Endometrium (tissue), 2 donors: ENCODE data around the gene DMD.
"Not testable (repeated sequence)": the region's sequence is repeated elsewhere in the genome, so short reads cannot be mapped to it uniquely, and the experiment has no call there.

Experiments
- FAIRE-seq: peaks from 2 replicates; lab custom pipeline; 2012; peaks lifted over from hg19 to GRCh38; lab: Jason Lieb, UNC
- donor health status: control.
- donor health status: control.

DMD gene

GRCh38 chrX:31521941-31522340 is 1689.4 kb downstream of the DMD start:
- no peak for FAIRE-seq

- FAIRE-seq, result no peak
Observed at GRCh38 chrX:31516527-31516926, 1694.8 kb downstream of the DMD start.

DNA sequence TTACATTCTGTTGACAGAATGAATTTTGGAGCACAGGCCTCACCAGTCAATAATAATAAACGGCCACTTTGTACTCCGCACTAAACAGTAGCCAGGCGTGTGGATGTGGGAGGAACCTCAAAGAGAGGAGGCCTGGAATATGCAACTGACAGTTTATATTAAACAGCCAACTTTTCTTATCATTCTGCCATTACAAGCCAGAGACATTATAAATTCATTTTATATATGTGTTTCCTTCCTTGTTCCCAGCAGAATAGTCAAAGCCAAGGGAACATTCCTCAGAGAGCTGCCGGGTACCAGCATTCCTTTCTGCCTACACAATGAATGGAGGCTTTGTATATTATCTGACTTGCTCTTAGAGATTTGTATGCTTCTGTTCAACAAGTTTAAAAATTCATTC is 1703.0 kb downstream of the DMD start:
- no peak for FAIRE-seq

DNA sequence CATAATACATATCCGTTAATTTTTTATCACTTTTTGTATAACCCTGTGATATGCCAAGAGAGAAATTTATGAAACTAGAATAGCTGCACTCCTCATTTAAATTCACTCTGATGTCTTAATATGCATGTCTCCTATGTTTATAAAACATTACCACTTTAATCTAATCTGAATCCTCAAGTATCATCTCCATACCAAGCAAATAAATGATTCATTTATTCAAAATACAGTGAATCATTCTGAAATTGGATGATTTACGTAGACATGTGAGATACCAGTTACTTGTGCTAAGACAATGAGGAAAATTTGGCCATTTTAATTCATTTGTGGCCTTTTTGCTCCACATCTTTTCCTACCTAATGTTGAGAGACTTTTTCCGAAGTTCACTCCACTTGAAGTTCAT is 1704.4 kb downstream of the DMD start:
- FAIRE-seq, result no peak

GRCh38 chrX:31506360-31506759 is 1705.0 kb downstream of the DMD start:
- FAIRE-seq, result no peak

DNA sequence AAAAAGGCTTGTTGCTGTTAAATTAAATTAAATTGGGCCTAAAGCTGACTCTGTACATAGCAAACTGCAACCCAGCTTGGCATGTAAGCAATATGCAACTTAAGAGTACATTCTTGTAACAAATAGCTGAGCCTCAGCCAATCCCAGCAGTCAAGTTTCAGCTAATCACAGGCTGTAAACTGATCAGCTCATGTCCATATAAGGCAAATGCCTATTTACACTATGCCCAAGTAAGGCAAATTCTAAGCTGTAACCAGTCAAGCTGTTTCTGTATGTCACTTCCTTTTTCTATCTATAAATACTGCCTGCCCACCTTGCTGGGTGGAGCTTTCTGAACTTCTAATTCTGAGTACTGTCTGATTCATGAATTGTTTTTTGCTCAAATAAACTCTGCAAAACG is 1710.4 kb downstream of the DMD start:
- FAIRE-seq, result no peak

- FAIRE-seq, result no peak
Observed at GRCh38 chrX:31499109-31499508, 1712.2 kb downstream of the DMD start.

- no peak for FAIRE-seq
Observed at GRCh38 chrX:31497086-31497485, 1714.3 kb downstream of the DMD start.

DNA sequence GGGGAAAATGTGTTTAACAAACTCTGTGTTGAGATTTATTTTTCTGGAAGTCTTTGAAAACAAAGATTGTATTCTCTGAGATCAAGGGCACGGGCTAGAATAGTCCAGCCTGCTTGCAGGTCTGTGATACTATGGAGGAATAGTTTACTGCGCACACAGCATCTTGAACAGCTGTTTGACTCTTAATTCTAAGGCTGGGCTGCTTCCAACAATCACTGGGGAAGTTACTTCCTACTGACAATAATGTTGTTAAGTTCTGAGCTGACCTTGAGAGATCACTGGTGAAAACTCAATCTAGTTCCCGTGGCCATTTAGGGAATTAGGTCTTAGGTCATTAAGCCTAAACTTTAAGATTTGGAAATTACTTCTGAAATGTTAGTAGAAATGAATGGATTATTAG is 1723.4 kb downstream of the DMD start:
- FAIRE-seq, result no peak

DNA sequence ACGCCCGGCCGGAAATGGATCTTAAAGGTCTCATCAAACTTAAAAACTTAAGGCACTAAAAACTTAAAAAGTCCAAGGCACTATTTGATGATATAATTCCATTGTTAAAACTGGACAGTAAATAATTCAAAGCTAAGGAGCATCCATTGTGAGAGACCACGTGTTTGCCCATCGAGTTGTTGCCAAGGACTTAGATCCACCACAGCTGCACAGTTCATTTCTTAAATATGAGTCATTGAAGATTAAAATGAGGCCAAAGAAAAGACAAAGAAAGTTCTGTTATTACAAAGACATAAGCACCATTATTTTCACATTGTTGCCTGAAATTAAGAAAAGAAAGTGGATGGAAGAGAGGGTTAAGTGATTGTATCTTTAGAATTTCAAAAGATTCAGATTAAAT is 1728.0 kb downstream of the DMD start:
- no peak for FAIRE-seq

DNA sequence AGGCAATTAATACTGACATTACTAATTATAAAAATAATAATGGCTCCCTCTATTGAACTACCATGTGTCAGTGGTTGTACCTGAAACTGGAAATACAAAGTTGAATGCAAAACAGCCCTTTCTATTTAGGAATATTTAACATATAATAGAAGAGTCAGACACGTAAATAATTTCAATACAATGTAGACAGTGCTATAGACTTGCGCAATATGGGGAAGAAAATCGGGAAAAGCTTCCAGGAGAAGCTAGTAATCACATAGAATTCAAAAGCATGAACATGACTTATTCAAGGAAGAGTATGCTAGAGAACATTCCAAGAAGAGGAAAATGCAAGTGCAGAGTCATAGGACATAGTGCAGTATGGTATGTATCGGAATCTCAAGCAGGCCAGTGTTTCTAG is 1730.7 kb downstream of the DMD start:
- FAIRE-seq, result no peak

GRCh38 chrX:31471229-31471628 is 1740.1 kb downstream of the DMD start:
- FAIRE-seq, result no peak

GRCh38 chrX:31470753-31471152 is 1740.6 kb downstream of the DMD start:
- FAIRE-seq, result not testable (repeated sequence)

- no peak for FAIRE-seq
Observed at GRCh38 chrX:31464306-31464915, 1746.9 kb downstream of the DMD start.

GRCh38 chrX:31461266-31461665 is 1750.1 kb downstream of the DMD start:
- FAIRE-seq, result no peak

DNA sequence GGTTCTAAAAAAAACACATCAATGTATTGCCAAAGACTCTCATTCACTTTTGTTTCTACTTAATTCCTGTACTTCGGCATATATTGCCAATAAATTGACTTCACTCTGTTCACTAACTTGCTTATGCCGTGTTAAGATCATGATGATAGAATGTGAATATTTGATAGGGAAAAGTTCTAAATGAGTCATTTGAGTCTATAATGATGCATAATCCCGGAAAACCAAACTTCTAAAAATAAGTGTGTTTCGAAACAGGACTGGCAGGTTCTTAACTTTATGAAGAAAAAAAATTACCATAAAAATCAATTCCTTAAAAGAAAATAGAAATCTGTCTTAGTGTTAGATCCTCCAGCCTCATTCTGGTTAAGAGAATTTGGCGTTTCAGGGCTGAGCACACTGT is 1752.0 kb downstream of the DMD start:
- no peak for FAIRE-seq

GRCh38 chrX:31449965-31450364 is 1761.4 kb downstream of the DMD start:
- no peak for FAIRE-seq

DNA sequence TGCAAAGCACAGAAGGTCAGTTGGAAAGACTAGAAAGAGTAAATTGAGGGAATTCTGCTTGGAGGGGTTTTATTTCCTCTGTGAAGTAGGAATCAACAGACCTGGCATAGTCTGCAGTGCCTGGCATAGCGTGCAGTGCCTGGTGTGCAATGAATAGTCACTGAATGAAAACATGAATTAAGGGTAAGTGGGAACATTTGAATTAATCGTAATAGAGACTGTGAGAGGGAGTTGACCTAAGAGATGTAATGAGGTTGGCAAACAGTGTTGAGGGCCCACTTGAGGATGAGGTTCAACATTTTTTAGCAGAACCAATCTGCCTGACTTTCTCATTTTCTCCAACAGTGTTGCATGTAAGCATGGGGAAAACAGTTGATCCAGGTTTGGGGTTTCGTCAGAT is 1762.3 kb downstream of the DMD start:
- no peak for FAIRE-seq

DNA sequence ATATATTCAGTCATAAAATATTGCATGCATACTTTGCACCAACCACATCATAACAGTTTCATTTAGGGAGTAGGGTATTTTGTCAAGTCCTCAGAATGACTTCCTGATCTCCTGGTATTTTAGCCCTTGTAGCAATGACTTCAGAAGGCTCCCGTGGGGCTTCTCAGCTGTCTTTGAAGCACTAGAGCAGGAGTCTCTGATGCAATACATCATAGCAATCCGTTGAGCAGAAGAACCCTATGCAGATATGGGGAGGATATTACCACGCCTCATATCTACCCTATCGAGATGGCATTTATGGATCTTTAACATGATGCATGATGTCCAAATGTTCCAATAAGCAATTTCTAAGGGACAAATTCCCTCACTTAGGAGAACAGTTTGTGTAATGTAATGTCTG is 1765.8 kb downstream of the DMD start:
- FAIRE-seq, result no peak

DNA sequence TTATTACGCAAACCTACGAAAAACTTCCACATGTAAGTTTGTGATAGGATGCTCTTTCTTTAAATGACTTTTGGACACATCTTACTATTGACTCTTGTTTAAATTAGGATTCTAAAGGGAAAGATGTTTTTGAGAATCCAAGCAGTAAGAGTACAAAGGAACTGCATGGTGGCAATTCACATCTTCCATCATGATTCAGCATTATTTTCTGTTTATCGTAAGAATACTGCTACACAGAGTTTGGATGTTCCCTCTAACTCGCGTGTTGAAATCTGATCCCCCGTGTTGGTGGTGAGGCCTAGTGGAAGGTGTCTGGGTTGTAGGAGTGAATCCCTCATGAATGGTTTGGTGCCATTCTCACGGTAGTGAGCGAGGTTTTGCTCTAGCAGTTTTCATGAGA is 1767.7 kb downstream of the DMD start:
- no peak for FAIRE-seq

- no peak for FAIRE-seq
Observed at GRCh38 chrX:31440546-31440945, 1770.8 kb downstream of the DMD start.

GRCh38 chrX:31436424-31436823 is 1774.9 kb downstream of the DMD start:
- no peak for FAIRE-seq

- FAIRE-seq, result no peak
Observed at GRCh38 chrX:31435592-31435991, 1775.8 kb downstream of the DMD start.

- FAIRE-seq, result no peak
Observed at GRCh38 chrX:31433856-31434255, 1777.5 kb downstream of the DMD start.

- no peak for FAIRE-seq
Observed at GRCh38 chrX:31429915-31430314, 1781.4 kb downstream of the DMD start.
